Lower leg skin (tissue), 3 donors: ENCODE results near the gene DOCK11.

ENCODE experiments used
- CTCF ChIP-seq, 3 donors: fragments of 450-650 bp; IDR thresholded peaks; one replicate each; pipeline ENCODE4 v1.5.1; 2016; ENCODE audit warnings: antibody characterized with exemption in 3 of 3, mild to moderate bottlenecking in 3 of 3, moderate library complexity in 2 of 3
- POLR2A ChIP-seq, 2 donors: fragments of 450-650 bp; IDR thresholded peaks; one replicate each; pipeline ENCODE4 v1.6.1; 2016 to 2017; ENCODE audit warnings: antibody characterized with exemption in 2 of 2, mild to moderate bottlenecking in 1 of 2, moderate library complexity in 1 of 2

GRCh38 chrX:118593407-118593806, 97.8 kb downstream of the DOCK11 start:
- TF ChIP-seq CTCF (IDR thresholded peaks at IDR 0.05) (no peak), POLR2A (IDR thresholded peaks at IDR 0.05) (no peak)
